Bronchus fibroblast of lung (primary cell): ENCODE measurements around the gene TAAR6. TPM values are rescaled to one million over a fixed set of nuclear protein-coding genes. Genes with fewer than 3 reads are reported as not detected.

Experiments used
- total RNA-seq: library from RNA; depleted of rRNA; stranded (reverse); fragments of >200 nt; gene quantifications from 2 replicates; pipeline ENCODE4 v1.2.3, GENCODE V29; 2015

Gene TAAR6, protein sequence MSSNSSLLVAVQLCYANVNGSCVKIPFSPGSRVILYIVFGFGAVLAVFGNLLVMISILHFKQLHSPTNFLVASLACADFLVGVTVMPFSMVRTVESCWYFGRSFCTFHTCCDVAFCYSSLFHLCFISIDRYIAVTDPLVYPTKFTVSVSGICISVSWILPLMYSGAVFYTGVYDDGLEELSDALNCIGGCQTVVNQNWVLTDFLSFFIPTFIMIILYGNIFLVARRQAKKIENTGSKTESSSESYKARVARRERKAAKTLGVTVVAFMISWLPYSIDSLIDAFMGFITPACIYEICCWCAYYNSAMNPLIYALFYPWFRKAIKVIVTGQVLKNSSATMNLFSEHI
- total RNA-seq, result not detected in 2 replicates

DNA sequence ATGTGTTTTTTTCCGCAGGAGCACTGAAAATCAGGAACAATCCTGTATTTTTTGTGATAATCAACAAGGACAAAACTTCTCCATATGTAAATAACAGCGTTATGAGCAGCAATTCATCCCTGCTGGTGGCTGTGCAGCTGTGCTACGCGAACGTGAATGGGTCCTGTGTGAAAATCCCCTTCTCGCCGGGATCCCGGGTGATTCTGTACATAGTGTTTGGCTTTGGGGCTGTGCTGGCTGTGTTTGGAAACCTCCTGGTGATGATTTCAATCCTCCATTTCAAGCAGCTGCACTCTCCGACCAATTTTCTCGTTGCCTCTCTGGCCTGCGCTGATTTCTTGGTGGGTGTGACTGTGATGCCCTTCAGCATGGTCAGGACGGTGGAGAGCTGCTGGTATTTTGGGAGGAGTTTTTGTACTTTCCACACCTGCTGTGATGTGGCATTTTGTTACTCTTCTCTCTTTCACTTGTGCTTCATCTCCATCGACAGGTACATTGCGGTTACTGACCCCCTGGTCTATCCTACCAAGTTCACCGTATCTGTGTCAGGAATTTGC, at the start of gene TAAR6:
TSS of gene TAAR6 (plus strand) at position 102 of the 557 bp plus-strand sequence. CDS start at position 102, 0 bp downstream.

DNA sequence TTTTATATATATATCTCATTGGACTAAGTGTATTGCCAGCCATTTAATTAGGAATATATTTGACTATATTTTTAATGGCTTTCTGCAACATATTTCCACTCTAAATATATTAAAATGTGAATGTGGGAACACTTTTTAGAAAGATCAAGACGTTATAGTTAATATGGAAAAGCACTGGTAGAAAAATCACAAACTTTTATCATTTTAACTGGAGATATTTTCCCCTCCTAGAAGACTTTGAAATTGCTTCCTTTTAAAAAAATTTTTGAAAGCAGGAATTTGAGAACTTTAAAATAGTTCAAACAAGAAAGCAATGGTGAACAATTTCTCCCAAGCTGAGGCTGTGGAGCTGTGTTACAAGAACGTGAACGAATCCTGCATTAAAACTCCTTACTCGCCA, 32.1 kb upstream of the TAAR6 start, which contains the start of gene TAAR9:
TSS of gene TAAR9 (plus strand) at position 301 of the 400 bp plus-strand sequence. CDS start at position 314, 13 bp downstream.

DNA sequence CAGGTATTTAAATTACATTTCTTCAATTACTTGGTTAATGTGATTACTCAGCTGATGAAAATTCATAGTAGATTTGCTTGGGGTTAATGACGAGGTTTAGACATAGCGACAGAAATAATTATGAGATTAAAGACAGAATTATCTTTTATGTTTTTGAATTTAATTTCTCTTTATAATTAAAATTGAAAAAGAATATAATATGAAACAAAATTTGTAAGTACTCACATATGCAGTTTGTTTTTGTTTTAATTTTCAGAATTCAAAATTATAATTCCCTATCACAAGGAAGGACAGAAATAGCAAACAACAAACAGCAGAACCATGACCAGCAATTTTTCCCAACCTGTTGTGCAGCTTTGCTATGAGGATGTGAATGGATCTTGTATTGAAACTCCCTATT, 17.8 kb upstream of the TAAR6 start, which contains the start of gene TAAR8:
TSS of gene TAAR8 (plus strand) at position 301 of the 400 bp plus-strand sequence. CDS start at position 322, 21 bp downstream.

DNA sequence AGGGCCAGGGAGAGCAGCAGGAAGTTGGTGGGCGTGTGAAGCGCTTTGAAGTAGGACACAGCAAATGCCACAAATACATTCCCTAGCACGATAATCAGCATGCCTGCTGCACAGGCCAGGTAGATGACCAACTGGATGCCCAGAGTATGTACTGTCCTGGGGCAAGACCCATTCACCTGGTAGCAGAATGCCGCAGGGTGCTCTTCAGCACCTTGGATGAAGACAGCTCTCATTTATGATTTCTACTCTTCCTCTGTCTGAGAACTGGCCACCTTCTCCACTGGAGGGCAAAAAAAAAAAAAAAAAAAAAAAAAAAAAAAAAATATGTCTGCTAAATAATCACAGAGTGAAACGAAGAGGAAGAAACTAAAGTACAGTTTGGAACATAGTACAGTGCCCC, 19.3 kb downstream of the TAAR6 start, which contains the start of gene TAAR5:
TSS of gene TAAR5 (minus strand) at position 288 of the 400 bp plus-strand sequence. CDS start at position 233, 55 bp downstream.

Other genes with a start within 250 kb of the TAAR6 start
- gene MOXD1, start 168.8 kb upstream of the TAAR6 start, total RNA-seq, result 13.8 and 14.6 TPM in 2 replicates
- gene STX7, start 57.2 kb upstream of the TAAR6 start, total RNA-seq, result 24.9 and 28.1 TPM in 2 replicates
- gene TAAR9, start 32.0 kb upstream of the TAAR6 start, total RNA-seq, result not detected in 2 replicates
- not detected in 2 replicates for gene TAAR8, start 17.6 kb upstream of the TAAR6 start, total RNA-seq
- gene TAAR5, start 19.4 kb downstream of the TAAR6 start, total RNA-seq, result not detected in 2 replicates
- gene TAAR2, start 54.0 kb downstream of the TAAR6 start, total RNA-seq, result not detected in 2 replicates
- not detected in 2 replicates for gene TAAR1, start 88.9 kb downstream of the TAAR6 start, total RNA-seq
- gene VNN1, start 143.7 kb downstream of the TAAR6 start, total RNA-seq, result under 0.01 TPM in 1 of 2 replicates, not detected in the other
- gene VNN2, start 187.6 kb downstream of the TAAR6 start, total RNA-seq, result not detected in 2 replicates
- 3.6 and 3.9 TPM in 2 replicates for gene SLC18B1, start 228.3 kb downstream of the TAAR6 start, total RNA-seq
- gene RPS12, start 244.2 kb downstream of the TAAR6 start, total RNA-seq, result 1,824 and 1,867 TPM in 2 replicates